Hepatic stellate cell (primary cell): ENCODE data around the gene PSPC1.

Experiments
- DNase-seq: peaks from one replicate; pipeline ENCODE4 v3.0.0; 2011; ENCODE audit warnings: low spot score

PSPC1 gene

DNA sequence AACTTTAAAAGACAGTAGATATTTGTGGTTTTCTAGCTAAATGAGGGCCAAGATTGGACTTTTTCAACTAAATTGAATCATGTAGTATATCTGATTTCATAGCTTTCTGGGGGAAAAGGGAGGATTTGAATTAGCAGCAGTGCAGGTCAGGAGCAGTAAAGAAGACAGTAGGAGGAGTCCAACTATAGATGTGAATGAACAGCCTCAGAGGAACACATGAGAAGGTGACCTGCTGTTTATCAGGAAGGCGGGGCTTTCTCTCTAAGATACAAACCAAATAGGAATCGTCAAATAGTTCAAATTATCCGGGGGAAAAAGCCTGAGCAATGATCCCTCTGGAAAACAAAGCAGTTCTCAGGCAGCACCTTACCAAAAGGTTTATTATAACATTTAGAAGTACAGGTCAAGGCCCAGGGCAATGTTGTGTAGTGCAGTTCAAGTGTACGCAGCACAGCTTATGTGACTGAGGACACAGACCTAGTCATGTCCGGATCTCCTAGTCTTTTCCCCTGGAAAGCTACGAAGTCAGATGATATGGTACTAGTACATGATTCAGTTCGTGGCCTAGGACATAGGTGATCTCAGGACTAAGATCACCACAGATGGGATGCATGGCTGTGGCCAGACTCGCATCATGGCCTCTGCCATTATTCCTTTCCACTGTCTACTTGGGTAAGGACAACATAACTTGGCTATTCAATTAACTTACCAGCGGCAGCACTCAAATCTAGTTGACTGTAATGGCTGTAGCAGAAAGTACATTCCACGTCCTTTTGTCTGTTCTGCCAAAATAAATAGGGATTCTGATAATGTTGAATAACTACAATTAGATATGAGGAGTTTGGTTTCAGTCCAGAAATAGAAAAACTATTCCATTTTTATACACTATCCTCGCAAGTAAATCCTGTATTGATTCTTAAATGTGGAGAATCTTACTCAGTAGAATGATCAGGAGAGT is 109.0 kb downstream of the PSPC1 start:
- DNase-seq = no peak

DNA sequence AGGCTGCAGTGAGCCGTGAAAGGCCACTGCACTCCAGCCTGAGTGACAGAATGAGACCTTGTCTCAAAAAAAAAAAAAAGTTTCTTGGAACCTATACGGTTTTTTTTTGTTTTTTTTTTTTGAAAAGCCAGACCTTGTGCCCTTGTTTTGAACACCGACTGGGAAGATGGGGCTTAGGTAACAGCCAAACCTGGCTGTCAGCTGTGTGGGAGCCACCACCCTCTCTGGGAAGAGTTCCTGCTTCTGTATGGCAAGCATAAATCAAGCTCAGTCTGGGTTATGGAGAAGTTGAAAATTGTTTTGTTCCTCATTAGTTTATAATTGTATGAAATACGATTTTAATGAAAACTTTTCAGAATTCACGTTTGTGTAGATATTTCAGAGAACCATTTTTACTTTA is 109.8 kb downstream of the PSPC1 start:
- no peak for DNase-seq

DNA sequence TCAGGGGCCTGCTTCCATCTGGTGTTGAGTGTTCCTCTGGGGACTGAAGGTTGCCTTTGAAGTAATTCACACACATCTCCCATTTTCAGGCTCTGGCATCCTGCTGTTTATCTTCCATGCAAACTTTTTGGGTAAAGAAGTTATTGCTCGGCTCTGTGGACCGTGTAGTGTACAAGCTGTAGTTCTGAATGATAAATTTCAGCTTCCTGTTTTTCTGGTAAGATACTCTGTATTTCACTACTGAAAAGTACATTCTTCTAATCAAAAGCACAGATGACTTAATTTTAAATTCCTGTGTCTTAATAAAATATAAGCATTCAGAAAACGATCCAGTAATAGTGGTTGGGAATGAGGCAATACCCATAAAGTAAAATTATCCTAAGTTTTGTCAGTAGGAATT is 112.6 kb downstream of the PSPC1 start:
- no peak for DNase-seq

DNA sequence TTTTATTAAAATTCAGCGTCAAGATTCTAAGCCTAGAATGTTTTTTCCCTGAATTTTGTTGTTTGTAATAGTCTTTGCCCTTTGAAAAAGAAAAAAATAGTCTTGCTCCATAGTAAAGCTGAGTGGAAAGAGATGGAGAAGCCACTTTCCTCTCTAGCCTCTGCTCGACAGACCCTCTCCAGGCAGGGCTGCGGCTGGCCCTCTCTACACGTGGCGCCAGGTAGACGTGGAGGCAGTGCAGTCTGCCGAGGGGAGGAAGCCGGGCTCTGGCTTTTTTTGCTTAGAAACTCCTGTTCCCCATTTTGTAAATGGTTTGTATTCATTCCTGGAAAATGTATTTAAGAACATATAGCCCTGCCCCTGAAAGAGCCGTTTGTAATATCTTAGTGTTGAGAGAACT is 114.0 kb downstream of the PSPC1 start:
- DNase-seq = no peak

DNA sequence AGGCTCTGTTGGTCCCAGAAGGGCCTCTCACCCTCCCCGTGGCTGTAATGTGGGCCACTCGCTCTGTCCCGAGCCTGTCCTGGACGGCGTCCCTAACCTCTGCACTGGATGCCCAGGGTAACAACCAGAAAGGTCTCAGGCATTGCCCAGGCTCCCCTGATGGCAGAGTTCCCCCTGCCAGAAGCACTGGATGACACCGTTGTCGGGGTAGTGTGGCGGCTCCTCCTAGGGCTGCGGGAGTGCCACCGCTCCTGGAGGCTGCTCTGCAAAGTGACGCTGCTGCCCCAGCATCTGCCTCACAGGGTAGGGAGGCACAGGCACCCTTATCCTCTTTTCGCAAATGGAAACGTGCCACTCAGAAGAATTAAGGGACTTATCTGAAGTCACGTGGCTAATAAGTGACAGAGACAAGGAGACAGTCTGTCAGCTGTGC is 117.3 kb downstream of the PSPC1 start:
- no peak for DNase-seq

DNA sequence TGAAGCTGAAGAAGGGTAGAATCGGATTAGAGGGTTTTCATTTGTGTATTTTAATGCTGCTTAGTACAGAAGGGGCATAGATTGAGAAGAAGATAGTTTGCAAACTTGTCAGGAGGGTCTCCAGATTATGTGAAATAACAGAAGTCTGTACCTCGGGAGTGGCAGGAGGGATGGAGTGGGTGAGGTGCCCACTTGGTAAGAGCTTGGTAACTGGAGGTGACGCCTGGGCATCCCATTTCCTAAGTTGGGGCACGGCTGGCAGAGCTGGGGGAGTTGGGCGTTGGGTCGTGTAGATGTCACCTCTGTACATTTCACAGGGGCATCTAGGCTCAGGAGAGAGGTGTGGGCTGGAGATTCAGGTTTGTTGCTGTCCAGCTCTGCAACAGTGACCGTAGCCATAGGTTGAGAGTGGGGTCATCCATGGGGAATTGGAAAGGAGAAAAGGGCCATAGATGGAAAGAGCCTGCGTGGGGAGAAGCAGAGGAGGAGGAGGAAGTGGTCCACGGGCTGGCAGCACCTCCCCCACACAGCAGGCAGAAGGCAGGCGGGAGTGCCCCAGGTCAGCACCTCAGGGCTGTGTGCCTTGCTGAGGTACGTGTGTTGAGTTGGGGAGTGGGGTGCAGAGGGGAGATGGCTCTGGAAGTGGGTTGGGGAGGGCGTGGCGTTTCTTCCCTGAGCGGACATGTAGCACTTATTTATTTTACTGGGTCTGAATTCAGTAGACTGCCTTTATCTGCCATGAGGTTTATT is 118.1 kb downstream of the PSPC1 start:
- DNase-seq = no peak

DNA sequence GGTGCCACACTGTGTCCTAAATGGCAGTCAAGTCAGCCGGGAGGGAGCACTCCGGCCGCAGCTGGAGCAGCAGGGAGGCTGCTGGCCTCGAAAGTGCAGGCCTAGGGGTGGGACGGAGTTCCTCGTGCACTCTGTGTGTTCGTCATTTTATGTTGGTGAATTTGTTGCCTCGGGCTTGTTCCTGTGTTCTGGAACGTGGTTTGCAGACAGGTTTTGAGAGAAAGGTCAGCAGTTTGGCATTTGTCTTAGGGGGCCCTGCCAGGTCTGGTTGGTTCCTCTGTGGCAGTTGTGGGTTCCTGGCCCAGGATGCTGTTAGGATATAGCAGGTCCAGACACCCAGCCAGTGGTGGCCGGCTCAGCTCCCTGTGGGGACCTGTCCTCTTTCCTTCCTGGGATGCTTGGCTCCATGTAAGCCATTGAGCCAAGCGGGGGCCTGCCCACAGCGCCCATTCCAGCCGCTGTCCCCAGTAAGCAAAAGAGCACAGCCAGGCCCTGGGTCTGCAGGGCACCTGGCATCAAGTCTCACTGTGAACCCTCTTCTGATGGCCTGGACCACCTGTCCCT is 119.2 kb downstream of the PSPC1 start:
- no peak for DNase-seq

DNA sequence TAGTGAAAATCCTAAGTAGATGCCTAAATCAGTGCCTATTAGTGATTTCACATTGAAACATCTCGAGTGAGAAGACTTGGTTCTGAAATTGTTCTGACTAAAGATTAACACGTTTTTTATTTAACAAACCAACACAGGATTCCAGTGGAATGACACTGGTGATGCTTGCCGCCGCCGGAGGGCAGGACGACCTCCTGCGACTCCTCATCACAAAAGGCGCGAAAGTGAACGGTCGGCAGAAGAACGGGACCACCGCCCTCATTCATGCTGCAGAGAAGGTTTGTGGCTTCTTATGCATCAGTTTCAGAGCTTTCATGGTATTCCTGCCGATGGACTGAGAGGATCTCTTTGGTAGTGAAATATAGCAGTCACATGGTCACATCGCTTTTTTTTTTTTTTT is 121.2 kb downstream of the PSPC1 start:
- DNase-seq = no peak

DNA sequence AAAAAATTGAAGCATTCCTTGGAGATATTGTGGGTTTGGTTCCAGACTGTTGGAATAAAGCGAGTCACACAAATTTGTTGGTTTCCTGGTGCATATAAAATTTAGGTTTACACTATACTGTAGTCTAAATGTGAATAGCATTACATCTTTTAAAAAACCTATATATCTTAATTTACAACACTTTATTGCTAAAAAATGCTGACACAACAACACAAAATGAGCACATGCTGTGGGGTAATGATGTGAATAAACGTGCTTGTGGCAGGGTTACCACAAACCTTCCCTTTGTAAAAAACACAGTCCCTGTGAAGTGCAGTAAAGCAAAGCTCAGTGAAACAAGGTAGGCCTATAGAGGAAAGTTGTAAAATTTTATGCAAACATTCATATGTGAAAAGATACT is 121.6 kb downstream of the PSPC1 start:
- DNase-seq = no peak

DNA sequence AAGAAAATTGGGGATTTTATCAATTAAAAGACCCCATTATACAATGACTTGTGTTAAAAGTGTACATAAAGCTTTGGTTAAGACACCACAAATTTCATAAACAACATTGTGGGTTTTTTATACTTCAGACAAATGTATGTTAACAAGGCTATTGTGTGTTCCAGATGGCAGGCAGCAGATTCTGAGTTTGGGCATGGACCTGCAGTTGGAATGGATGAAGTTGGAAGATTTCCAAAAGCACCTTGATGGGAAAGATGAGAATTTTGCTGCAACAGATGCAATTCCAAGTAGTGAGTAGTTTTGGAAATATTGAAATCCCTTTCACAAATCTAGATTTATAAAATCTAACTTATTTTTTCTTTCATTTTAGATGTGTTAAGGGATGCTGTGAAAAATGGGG is 123.9 kb downstream of the PSPC1 start:
- DNase-seq = no peak

DNA sequence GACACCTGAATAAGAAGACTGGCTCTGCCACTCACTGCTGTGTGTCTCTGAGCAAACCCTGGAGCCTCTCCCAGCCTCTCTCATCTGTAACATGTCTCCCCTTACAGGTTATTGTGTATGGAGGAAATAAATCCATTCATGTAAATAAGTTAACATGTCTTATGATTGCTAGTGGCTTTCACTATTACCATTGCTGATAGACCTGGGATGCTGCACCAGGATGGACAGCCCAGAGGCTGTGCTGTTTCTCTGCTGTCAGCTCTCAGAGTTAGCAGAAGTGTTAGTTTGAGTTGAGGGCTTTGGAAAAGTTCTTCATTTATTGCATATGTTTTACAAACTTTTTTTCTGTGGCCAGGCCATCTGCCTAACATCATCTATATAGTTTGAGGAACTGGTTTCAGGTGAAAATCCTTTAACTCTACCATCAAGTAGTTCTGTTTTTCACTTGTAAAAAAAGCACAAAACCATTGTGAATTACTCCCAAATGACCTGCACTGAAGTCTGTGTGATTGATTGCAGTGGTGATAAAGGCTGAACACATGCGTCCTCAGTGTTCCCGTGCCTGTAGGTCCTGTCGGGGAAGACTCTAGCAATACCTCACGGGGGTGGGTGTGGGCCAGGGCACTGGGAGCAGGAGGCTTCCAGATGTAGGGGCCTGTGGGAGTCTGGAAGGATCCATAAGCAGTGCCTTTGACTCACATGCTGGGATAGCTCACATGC is 124.7 kb downstream of the PSPC1 start:
- no peak for DNase-seq
